Ishikawa (cell line): ENCODE results near the gene RPL18A.

Experiments
- CEBPB ChIP-seq: IDR thresholded peaks from 2 replicates; pipeline ENCODE4 v1.6.1; 2012
- CREB1 ChIP-seq: IDR thresholded peaks from 2 replicates; pipeline ENCODE4 v1.6.1; 2012; ENCODE audit warnings: low read depth
- EGR1 ChIP-seq: IDR thresholded peaks from 2 replicates; pipeline ENCODE4 v1.6.1; 2012
- EP300 ChIP-seq: IDR thresholded peaks from 2 replicates; pipeline ENCODE4 v1.6.1; 2012; ENCODE audit warnings: borderline replicate concordance
- FOXM1 ChIP-seq: IDR thresholded peaks from 2 replicates; pipeline ENCODE4 v1.6.1; 2012; ENCODE audit warnings: low read depth, borderline replicate concordance
- NFIC ChIP-seq: IDR thresholded peaks from 2 replicates; pipeline ENCODE4 v1.6.1; 2012
- RAD21 ChIP-seq: IDR thresholded peaks from 2 replicates; pipeline ENCODE4 v1.6.1; 2012; ENCODE audit warnings: low read depth
- TAF1 ChIP-seq: IDR thresholded peaks from 2 replicates; pipeline ENCODE4 v1.6.1; 2012; ENCODE audit warnings: low read depth, mild to moderate bottlenecking
- TCF12 ChIP-seq: IDR thresholded peaks from 2 replicates; pipeline ENCODE4 v1.6.1; 2012; ENCODE audit warnings: low read depth
- TEAD4 ChIP-seq: IDR thresholded peaks from 2 replicates; pipeline ENCODE4 v1.6.1; 2012
- YY1 ChIP-seq: IDR thresholded peaks from 2 replicates; pipeline ENCODE4 v1.6.1; 2012; ENCODE audit warnings: low read depth
- ZBTB7A ChIP-seq: IDR thresholded peaks from 2 replicates; pipeline ENCODE4 v1.6.1; 2012; ENCODE audit warnings: low read depth
- TF ChIP-seq, protein P1 (sequence below): IDR thresholded peaks from 2 replicates; pipeline ENCODE4 v1.6.1; 2012
- TF ChIP-seq, protein P2 (sequence below): IDR thresholded peaks from 2 replicates; pipeline ENCODE4 v1.6.1; 2012; ENCODE audit warnings: low read depth, mild to moderate bottlenecking
- TF ChIP-seq, protein P3 (sequence below): IDR thresholded peaks from 2 replicates; pipeline ENCODE4 v1.6.1; 2012

RPL18A gene

DNA sequence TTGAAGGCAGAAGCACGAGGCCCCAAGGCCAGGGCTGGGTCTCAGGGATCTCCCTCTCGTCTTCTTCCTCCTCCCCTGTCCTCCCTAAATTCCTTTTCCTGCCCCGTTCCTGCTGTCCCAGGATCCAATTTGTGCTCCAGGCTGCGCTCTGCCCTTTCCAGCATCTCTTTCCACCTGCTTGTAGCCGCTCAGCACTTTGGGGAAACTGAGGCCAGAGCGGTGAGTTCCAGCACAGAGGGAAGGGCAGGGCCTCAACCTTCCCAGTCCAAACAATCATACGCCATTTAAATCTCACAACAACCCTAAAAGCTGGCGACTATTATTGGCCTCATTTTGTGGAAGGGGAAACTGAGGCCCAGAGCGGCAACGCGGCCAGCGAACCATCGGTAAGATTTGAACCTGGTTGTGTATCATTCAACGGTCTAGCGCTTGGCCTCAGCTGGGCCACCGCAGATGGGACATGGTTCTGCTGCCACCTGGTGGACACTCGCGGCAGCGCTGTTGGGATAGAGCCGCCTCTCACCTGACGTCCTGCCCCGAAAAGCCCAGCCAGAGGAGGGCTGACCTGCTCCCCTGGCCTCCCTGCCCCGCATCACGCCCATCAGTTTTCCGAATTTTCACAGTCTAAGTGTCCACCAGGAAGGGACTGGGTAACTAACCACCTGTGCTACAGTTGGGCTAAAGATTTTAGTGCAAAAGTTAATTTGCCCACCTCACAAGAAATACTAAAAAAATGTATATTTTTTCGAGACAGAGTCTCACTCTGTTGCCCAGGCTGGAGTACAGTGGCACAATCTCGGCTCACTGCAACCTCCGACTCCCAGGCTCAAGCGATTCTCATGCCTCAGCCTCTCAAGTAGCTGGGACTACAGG is 4.2 kb upstream of the RPL18A start:
- TF ChIP-seq RAD21 = peak; percentile 98
- TF ChIP-seq, protein P1, sequence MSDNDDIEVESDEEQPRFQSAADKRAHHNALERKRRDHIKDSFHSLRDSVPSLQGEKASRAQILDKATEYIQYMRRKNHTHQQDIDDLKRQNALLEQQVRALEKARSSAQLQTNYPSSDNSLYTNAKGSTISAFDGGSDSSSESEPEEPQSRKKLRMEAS = 0 out of 2 replicates have a peak, but pooled peaks have one; percentile 30
- no peak for TF ChIP-seq ZBTB7A

DNA sequence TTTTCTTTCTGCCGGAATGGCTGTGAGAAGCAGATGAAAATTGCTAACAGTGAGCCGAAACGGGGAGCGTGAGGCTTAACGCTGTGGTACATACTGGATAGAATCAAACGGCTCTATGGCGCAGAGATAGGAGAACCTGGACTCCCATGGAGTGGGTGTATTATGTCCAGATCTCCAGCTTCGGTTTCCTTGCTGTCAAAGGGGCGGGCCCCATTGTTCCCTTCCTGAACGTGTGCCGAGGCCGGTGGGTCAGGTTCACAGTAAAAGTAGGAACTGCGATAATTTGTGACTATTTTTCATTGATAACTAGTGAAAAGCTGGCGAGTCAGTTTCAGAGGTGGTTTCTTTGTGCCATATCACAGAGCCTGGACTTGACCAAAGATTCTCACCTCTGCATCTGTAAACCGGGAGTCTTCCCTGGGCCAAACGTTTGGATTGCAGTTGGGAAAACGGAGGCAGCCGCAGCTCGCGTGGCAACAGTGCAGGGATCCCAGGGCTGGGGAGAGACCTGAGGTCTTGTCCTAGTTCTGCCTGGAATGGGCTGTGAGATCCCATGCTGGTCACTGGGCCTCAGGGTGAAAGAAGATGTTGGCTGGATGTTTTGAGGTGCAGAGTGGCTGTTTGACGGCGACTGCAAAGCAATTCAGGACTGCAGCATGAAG is 752 bp downstream of the RPL18A start:
- TF ChIP-seq TEAD4 (no peak), TCF12 (no peak), TAF1 (no peak), YY1 (no peak), RAD21 (no peak), FOXM1 (no peak), CEBPB (no peak), CREB1 (no peak), EP300 (no peak), ZBTB7A (no peak), NFIC (no peak)
- TF ChIP-seq, protein P2, sequence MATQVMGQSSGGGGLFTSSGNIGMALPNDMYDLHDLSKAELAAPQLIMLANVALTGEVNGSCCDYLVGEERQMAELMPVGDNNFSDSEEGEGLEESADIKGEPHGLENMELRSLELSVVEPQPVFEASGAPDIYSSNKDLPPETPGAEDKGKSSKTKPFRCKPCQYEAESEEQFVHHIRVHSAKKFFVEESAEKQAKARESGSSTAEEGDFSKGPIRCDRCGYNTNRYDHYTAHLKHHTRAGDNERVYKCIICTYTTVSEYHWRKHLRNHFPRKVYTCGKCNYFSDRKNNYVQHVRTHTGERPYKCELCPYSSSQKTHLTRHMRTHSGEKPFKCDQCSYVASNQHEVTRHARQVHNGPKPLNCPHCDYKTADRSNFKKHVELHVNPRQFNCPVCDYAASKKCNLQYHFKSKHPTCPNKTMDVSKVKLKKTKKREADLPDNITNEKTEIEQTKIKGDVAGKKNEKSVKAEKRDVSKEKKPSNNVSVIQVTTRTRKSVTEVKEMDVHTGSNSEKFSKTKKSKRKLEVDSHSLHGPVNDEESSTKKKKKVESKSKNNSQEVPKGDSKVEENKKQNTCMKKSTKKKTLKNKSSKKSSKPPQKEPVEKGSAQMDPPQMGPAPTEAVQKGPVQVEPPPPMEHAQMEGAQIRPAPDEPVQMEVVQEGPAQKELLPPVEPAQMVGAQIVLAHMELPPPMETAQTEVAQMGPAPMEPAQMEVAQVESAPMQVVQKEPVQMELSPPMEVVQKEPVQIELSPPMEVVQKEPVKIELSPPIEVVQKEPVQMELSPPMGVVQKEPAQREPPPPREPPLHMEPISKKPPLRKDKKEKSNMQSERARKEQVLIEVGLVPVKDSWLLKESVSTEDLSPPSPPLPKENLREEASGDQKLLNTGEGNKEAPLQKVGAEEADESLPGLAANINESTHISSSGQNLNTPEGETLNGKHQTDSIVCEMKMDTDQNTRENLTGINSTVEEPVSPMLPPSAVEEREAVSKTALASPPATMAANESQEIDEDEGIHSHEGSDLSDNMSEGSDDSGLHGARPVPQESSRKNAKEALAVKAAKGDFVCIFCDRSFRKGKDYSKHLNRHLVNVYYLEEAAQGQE = no peak
- TF ChIP-seq, protein P1 = no peak
- TF ChIP-seq, protein P3, sequence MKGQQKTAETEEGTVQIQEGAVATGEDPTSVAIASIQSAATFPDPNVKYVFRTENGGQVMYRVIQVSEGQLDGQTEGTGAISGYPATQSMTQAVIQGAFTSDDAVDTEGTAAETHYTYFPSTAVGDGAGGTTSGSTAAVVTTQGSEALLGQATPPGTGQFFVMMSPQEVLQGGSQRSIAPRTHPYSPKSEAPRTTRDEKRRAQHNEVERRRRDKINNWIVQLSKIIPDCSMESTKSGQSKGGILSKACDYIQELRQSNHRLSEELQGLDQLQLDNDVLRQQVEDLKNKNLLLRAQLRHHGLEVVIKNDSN = no peak

DNA sequence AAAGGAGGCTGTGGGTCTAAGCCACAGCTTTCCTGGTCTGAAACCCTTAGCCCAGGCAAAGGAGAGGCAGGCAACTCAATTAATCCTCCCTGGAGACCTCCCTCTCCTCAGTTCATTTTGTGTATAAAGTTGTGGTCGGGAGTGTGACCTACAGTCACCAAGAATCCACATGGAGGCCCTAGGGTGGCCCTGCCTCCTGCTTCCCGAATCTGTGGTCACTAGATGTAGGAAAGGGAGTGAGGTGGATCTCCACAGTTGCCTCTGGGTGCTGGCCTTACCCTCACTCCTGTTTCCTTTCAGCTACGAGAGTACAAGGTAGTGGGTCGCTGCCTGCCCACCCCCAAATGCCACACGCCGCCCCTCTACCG is 1.3 kb downstream of the RPL18A start:
- no peak for TF ChIP-seq TCF12
- no peak for TF ChIP-seq FOXM1
- TF ChIP-seq EP300 = no peak
- no peak for TF ChIP-seq ZBTB7A
- TF ChIP-seq CEBPB = no peak
- TF ChIP-seq, protein P3 = no peak
- TF ChIP-seq, protein P2 = no peak
- no peak for TF ChIP-seq RAD21
- TF ChIP-seq YY1 = no peak
- TF ChIP-seq NFIC = no peak
- TF ChIP-seq EGR1 = no peak
- TF ChIP-seq TEAD4 = no peak
- TF ChIP-seq, protein P1 = no peak
- no peak for TF ChIP-seq CREB1
- TF ChIP-seq TAF1 = no peak

DNA sequence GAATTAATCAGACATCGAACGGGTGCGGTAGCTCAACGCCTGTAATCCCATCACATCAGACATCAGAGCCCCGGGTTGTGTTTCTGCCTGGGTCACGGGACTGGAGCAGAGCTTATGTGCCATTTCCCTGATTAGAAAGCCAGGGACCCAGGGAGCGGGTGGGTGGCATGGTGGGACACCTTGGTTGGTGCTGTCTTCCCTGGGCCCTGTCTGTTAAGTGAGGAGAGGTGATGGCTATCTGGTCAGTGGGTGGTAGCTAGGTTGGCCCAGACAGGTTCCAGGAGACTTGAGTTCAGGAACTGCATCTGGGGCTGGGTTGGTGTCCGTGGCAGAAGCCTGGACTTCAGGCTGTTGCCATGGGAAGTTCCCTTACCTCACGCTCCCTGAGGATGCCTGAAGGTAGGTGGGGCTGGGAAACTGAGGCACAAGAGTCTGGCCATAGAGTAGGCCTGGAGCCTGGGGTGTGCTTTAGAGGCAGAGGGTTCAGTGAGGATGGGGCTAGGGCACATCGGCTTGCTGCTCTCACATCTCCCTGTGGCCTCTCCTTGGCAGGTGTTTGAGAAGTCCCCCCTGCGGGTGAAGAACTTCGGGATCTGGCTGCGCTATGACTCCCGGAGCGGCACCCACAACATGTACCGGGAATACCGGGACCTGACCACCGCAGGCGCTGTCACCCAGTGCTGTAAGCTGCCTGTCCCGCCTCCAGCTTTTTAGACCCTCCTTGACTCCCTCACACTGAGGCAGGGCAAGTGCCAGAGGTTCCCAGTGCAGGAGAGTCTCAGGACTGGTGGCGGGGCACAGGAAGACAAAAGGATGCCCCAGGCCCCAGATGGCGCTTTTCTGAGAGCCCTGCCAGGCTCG is 2.1 kb downstream of the RPL18A start:
- no peak for TF ChIP-seq CREB1
- no peak for TF ChIP-seq NFIC
- TF ChIP-seq RAD21 = no peak
